NCI-H526 (cell line): ENCODE data around the gene FOXA1.

ENCODE experiments used
- DNase-seq, 2 experiments: peaks; one replicate each; lab custom pipeline; 2025; lab: John Stamatoyannopoulos, UW

Gene FOXA1

DNA sequence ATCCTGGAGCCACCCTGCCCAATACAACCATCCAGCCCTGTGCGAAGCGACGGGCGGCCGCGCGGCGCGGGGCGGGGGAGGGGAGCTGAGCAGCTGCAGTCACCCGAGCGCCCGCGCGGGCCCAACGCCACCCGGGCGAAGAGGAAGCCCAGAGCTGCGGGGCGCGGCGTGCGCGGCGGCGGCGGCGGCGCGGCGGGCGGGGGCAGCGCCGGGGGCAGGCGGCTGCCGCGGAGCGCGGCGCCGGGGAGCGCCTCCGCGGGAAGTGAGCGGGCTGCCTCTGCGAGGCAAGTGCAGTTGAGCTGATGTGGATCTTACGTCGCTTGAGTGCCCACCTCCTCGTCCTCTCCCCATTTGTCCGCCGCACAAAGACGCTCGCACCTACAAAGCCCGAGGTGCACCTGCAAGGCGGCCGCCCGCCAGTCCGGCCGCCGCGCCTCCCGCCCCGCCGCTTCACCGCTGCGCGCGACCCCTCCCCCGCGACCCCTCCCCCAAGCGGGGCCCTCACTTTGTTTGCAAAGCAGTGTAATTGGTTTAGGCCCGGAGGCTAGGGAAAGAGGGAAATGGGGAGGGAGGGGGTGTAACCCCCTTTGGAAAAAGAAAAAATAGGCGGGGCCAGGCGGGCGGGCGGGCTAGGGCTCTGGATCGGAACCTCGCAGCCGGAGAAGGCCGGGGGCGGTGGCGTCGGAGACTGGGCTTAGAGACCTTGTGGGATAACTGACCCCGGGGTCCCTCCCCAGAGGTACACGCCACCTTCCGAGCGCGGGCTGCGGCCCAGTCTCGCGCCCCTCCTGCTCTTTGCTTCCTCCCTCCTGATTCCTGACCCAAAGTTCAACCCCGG, at the start of gene FOXA1, which contains the start of gene TTC6:
Gene FOXA1, minus strand, starts transcription at position 279 of the 838 bp plus-strand sequence. Its CDS starts 277 bp downstream, at position 2.
Gene TTC6, plus strand, starts transcription at position 659 of the 838 bp plus-strand sequence. CDS start 26,436 bp downstream, outside the sequence.
- peak; percentile 91 to 95 for DNase-seq

DNA sequence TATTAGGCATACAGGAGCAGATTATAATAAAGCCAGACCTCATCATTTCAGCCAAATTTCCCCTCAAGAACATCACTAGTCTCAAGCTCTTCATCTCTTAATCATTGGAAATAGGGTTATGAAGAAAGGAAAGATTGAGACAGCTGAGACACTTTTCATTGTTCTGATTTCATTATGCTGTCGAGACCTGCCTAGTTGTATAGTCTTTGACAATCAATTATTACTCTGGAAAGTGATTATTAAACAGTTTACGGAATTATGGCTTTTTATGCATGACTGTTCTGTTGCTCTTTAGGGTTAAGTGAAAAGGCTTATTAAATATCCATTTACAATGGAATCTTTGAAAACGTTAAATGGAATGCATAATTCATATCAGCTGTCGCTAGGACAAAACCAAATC, 48.7 kb upstream of the FOXA1 start:
- DNase-seq: peak in 1 of 2 experiments; percentile 12

- DNase-seq: no peak
Measured at GRCh38 chr14:37642125-37642524, 47.1 kb upstream of the FOXA1 start.

- DNase-seq: peak; percentile 76 to 84
Measured at GRCh38 chr14:37641117-37641516, 46.1 kb upstream of the FOXA1 start.

DNA sequence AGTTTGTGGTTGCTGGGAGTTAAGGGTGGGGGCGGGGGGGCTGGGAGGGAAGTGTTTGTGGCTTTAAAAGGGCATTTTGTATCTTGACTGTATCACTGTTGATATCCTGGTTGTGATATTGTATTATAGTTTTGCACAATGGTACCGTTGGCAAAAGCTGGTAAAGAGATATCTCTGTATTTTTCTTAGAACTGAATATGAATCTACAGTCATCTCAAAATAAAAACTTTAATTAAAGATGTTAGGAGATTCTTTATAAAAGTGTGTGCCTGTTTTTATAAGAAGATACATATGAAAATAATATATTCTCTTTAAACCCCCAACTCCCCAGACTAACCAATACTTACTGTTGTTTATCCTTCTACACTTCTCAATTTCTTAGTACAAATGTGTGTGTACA, 43.5 kb upstream of the FOXA1 start:
- no peak for DNase-seq

DNA sequence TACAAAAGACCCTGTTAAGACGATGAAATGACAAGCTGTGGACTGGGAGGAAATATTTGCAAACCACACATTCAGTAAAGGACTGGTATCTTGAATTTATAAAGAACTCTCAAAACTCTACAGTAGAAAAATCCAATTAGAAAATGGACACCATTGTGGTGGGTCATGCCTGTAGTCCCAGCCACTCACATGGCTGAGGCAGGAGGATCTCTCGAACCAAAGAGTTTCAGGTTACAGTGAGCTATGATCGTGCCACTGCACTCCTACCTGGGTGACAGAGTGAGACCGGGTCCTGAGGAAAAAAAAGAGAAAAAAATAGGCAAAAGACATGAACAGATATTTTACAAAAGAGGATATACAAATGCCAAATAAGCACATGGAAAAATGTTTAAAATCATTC, 42.3 kb upstream of the FOXA1 start:
- peak in 1 of 2 experiments; percentile 26 for DNase-seq

- DNase-seq: no peak
Measured at GRCh38 chr14:37625597-37626595, 30.8 kb upstream of the FOXA1 start.

DNA sequence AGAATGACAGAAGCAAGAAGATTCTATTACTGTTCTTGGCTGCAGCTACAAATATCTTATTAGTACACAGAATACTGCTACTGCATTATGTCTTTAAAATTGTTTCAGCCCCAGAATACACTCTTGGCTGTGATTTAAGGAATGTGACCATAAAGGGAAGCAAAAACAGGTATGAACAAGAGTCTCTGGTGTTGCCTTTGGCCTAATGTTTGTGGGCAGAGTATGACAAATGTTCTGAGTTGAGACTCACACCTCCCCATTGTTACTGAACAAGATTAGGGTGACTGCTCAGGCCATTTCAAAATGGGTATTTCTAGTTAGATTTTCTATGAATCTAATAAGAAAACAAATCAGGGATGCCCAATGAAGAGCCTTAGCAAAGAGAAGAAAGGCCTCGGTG, 28.9 kb upstream of the FOXA1 start:
- DNase-seq: no peak

DNA sequence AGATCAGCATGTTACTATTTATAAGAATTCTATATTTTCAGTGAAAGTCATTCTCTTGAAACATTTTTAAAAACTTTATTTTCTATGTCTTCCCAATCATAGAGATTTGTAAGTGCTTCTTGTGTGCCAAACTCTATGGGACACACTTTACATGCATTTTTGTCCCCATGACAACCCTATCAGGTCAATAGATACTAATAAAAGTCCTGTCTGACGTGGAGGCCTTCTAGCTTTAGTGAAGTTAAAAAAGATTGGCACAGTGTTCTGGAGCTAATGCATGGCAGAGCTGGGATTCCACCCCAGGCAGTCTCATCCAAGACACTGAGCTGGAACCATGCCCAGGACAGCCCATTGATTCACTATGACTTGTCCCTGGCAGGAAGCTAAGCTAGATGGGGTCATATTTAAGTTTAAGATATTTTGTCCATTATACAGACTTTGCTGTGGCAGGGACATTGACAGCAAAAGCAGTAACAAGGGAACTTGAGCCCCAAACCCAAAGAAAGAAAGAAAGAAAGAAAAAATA, 28.4 kb upstream of the FOXA1 start:
- DNase-seq: no peak

GRCh38 chr14:37622231-37622923, 27.3 kb upstream of the FOXA1 start:
- DNase-seq: no peak

DNA sequence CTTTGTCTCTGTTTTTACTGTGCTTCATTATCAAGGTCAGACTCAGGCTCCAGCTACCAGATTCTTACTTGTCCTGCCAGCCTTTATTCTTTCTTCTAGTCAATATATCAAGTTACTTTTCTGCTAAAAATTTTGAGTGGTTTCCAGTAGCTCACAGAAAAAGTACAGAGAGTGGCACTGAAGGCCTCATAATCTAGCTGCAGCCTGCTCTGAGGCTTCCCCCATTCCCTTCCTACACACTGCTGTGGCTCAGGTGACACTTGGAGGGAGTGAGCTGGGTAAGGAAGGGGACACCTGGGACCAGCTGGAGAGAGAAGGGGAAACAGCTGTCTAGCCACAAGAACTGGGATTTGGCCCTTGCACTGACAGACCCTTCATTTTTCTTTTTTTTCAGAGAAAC, 25.8 kb upstream of the FOXA1 start:
- DNase-seq: no peak

GRCh38 chr14:37618498-37619028, 23.5 kb upstream of the FOXA1 start:
- DNase-seq: no peak

GRCh38 chr14:37617864-37618365, 22.9 kb upstream of the FOXA1 start:
- no peak for DNase-seq

GRCh38 chr14:37616853-37617252, 21.8 kb upstream of the FOXA1 start:
- no peak for DNase-seq

- no peak for DNase-seq
Measured at GRCh38 chr14:37615582-37616289, 20.7 kb upstream of the FOXA1 start.

DNA sequence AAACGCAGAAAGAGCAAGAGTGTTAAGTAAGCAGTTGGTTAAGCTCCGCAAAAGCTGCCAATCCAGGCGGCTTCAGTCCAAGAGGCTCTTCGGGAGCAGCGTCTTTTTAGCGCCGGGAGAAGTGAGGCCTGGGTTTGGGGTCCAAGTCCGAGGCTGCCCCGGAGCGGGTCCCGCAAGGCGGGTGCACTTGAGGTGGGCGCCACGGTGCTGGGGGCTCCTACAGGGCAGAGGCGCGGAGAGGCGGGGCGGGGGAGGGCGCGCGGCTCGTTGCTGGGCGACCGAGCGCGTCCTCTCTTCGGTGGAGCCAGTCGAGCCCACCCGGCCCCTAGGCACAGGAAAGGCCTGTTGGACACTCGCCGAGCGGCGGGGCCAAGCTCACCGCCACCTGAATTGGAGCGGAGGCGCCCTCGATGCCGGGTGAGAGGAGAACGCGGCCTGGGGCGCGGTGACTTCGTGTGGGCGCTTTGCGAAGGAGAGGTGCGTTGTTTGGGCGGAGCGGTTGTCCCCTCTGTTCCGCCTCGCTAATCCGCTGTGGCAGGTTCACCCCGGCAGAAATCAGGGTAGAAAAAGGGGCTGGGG, 16.0 kb upstream of the FOXA1 start:
- DNase-seq: no peak

GRCh38 chr14:37608649-37609048, 13.6 kb upstream of the FOXA1 start:
- no peak for DNase-seq

- peak; percentile 90 to 91 for DNase-seq
Measured at GRCh38 chr14:37606678-37607077, 11.6 kb upstream of the FOXA1 start.

DNA sequence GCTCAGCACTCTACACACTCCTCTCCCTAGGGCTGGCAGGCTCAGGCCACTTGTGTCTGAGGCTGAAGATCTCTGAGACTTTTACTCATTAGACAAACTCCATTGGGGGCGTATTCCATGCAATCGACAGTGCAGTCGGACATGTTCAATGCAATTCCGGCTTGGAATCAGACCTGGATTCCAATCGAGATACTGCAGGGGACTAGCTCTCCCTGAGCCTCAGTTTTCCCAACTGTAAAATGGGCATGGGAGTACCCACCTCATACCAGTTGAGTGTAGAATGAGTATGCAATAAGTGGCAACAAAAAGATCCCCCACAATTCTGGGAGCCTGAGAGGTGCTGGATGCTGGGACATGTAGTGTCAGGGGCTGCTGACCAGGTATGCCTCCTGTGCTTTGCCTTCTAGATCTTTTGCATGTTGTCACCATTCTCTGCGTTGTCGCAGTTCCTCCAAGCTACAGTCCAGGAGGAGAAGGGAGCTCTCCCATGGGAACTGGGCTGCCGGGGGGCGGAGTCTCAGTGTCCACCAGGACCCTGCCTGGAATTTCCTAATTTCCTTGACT, 8.7 kb upstream of the FOXA1 start:
- no peak for DNase-seq
